HCT116 (cell line): ENCODE measurements around the gene MAP2K5. TPM values are rescaled to one million over a fixed set of nuclear protein-coding genes. Genes with fewer than 3 reads are reported as not detected.

ENCODE experiments used
- ATAC-seq: fragments of 200-7000 bp; cut with Tn5 transposase; 2 replicates; pipeline ENCODE4 v1.9.1; 2020; ENCODE audit warnings: mild to moderate bottlenecking, moderate library complexity
- BruUV-seq: library from RNA; stranded (reverse); fragments of 400-500 nt; replicated peaks from 2 replicates; lab custom pipeline; 2021; lab: Mats Ljungman, UMichigan
- CTCF ChIA-PET: fragments of 300-600 bp; sonication (Branson Sonifier 250); formaldehyde crosslinking; loops from one replicate; lab custom pipeline; 2021; ENCODE audit warnings: antibody characterized with exemption; lab: Charles Lee
- POLR2A ChIA-PET: fragments of 300-600, 350-600 bp; sonication (Branson Sonifier 250); formaldehyde crosslinking; loops from one replicate; lab custom pipeline; 2021; ENCODE audit warnings: antibody characterized with exemption; lab: Charles Lee
- RAD21 ChIA-PET, 2 experiments: fragments of 300-600 bp; sonication (Branson Sonifier 250); formaldehyde crosslinking; loops; one replicate each; lab custom pipeline; 2023; ENCODE audit warnings: low total read pairs in 2 of 2; ENCODE audit not compliant: uncharacterized antibody in 2 of 2, unreplicated experiment in 2 of 2, low non-redundant PET in 1 of 2; lab: Charles Lee
- DNase-seq: peaks from one replicate; pipeline ENCODE4 v3.0.0-alpha.2; 2010; ENCODE audit warnings: low read depth, low spot score
- H2AFZ ChIP-seq: fragments of 200-600 bp; shearing (Covaris generic), sonication (generic); 2 replicates; pipeline ENCODE4 v1.6.1; 2017; ENCODE audit warnings: low read depth, mixed run types, mixed read lengths, antibody characterized with exemption, low read length; ENCODE audit not compliant: poor library complexity, severe bottlenecking
- H3K27ac ChIP-seq: 2 replicates; pipeline ENCODE4 v1.5.1; 2012; ENCODE audit warnings: low read depth, low read length
- H3K27me3 ChIP-seq: fragments of 200-600 bp; sonication (generic); 2 replicates; pipeline ENCODE4 v1.6.1; 2016; ENCODE audit warnings: mixed run types, low read length, mixed read lengths; ENCODE audit not compliant: insufficient read depth
- H3K36me3 ChIP-seq, 2 experiments: fragments of 200-500 bp in 1 of 2; fragments of 200-600 bp in 1 of 2; sonication (Bioruptor generic) in 1 of 2; sonication (generic) in 1 of 2; 2 replicates each; pipeline versions ENCODE4 v1.5.1 to v1.6.1; 2014 to 2016; ENCODE audit warnings: low read length in 2 of 2, inconsistent platforms in 1 of 2, mixed read lengths in 1 of 2, mixed run types in 1 of 2; ENCODE audit not compliant: insufficient read depth in 2 of 2, control insufficient read depth in 1 of 2
- H3K4me1 ChIP-seq, 2 experiments: fragments of 200-600 bp in 1 of 2; sonication (generic) in 1 of 2; 2 replicates each; pipeline versions ENCODE4 v1.5.1 to v1.6.1; 2012 to 2017; ENCODE audit warnings: low read length in 2 of 2, inconsistent platforms in 1 of 2, mild to moderate bottlenecking in 1 of 2, mixed read lengths in 1 of 2, mixed run types in 1 of 2, moderate library complexity in 1 of 2; ENCODE audit not compliant: insufficient read depth in 2 of 2, control insufficient read depth in 1 of 2
- H3K4me2 ChIP-seq: fragments of 200-600 bp; sonication (generic); 2 replicates; pipeline ENCODE4 v1.6.1; 2017; ENCODE audit warnings: mixed run types, low read length, mixed read lengths
- H3K4me3 ChIP-seq, 2 experiments: fragments of 200-600 bp in 1 of 2; sonication (generic) in 1 of 2; replicated peaks in 1 of 2; 2 replicates each; pipeline ENCODE4 v1.5.1; 2011 to 2016; ENCODE audit warnings: low read length in 2 of 2, control low read depth in 1 of 2, low read depth in 1 of 2, mild to moderate bottlenecking in 1 of 2, mixed read lengths in 1 of 2, mixed run types in 1 of 2
- H3K79me2 ChIP-seq: fragments of 200-600 bp; sonication (generic); 2 replicates; pipeline ENCODE4 v1.6.1; 2017; ENCODE audit warnings: mild to moderate bottlenecking, mixed run types, low read length, moderate library complexity, mixed read lengths; ENCODE audit not compliant: insufficient read depth
- H3K9ac ChIP-seq: fragments of 200-600 bp; sonication (generic); 2 replicates; pipeline ENCODE4 v1.6.1; 2016; ENCODE audit warnings: low read length, mixed read lengths
- H3K9me2 ChIP-seq: fragments of 200-600 bp; sonication (generic), shearing (Covaris generic); 2 replicates; pipeline ENCODE4 v1.6.1; 2017; ENCODE audit warnings: mixed run types, mild to moderate bottlenecking, moderate library complexity; ENCODE audit not compliant: insufficient read depth
- H3K9me3 ChIP-seq, 2 experiments: fragments of 200-500 bp in 1 of 2; fragments of 200-600 bp in 1 of 2; sonication (Bioruptor generic) in 1 of 2; sonication (generic) in 1 of 2; 2 replicates each; pipeline ENCODE4 v1.6.1; 2014 to 2017; ENCODE audit warnings: low read length in 2 of 2, mixed read lengths in 2 of 2, inconsistent platforms in 1 of 2, low read depth in 1 of 2, mild to moderate bottlenecking in 1 of 2, mixed run types in 1 of 2, moderate library complexity in 1 of 2; ENCODE audit not compliant: control insufficient read depth in 1 of 2, insufficient read depth in 1 of 2
- H4K20me1 ChIP-seq: fragments of 200-600 bp; sonication (generic), shearing (Covaris generic); 2 replicates; pipeline ENCODE4 v1.6.1; 2017; ENCODE audit warnings: mixed run types, mild to moderate bottlenecking, moderate library complexity; ENCODE audit not compliant: insufficient read depth
- CEBPB ChIP-seq: IDR thresholded peaks from 2 replicates; pipeline ENCODE4 v1.6.1; 2012; ENCODE audit warnings: low read depth
- EGR1 ChIP-seq: IDR thresholded peaks from 2 replicates; pipeline ENCODE4 v1.6.1; 2012; ENCODE audit warnings: low read depth
- ELF1 ChIP-seq: IDR thresholded peaks from 2 replicates; pipeline ENCODE4 v1.6.1; 2012; ENCODE audit warnings: low read depth, borderline replicate concordance
- EZH2phosphoT487 ChIP-seq: fragments of 200-600 bp; IDR thresholded peaks from 2 replicates; pipeline ENCODE4 v1.6.1; 2018; ENCODE audit warnings: antibody characterized with exemption, borderline replicate concordance
- JUND ChIP-seq: IDR thresholded peaks from 2 replicates; pipeline ENCODE4 v1.6.1; 2012
- POLR2A ChIP-seq: IDR thresholded peaks from 2 replicates; pipeline ENCODE4 v1.7.0; 2011; ENCODE audit warnings: borderline replicate concordance; ENCODE audit not compliant: insufficient read depth, insufficient read length; ENCODE audit errors: extremely low read depth
- TCF7L2 ChIP-seq: IDR thresholded peaks from 2 replicates; pipeline ENCODE4 v1.7.0; 2011; ENCODE audit warnings: borderline replicate concordance, inconsistent platforms; ENCODE audit not compliant: insufficient read depth, insufficient read length; ENCODE audit errors: extremely low read depth
- ZBTB33 ChIP-seq: IDR thresholded peaks from 2 replicates; pipeline ENCODE4 v1.6.1; 2011; ENCODE audit warnings: mild to moderate bottlenecking, low read length, moderate library complexity; ENCODE audit not compliant: insufficient replicate concordance; ENCODE audit errors: extremely low read depth
- ZNF274 ChIP-seq: fragments of 200-500 bp; sonication (Bioruptor generic); IDR thresholded peaks from 2 replicates; pipeline ENCODE4 v1.6.1; 2014; ENCODE audit warnings: mild to moderate bottlenecking, low read depth, low read length, inconsistent platforms
- intact Hi-C: fragments of 100-400 bp; cut with micrococcal nuclease; formaldehyde crosslinking; loops from 2 replicates; pipeline ENCODE4 v1.10.0; 2022
- total RNA-seq: library from RNA; stranded (reverse); gene quantifications from one replicate; pipeline ENCODE4 v1.2.1, GENCODE V29; 2021; ENCODE audit not compliant: unreplicated experiment
- TF ChIP-seq, protein P1 (sequence below): IDR thresholded peaks from 2 replicates; pipeline ENCODE4 v1.6.1; 2012; ENCODE audit warnings: low read depth
- TF ChIP-seq, protein P2 (sequence below), 3 experiments: fragments of 200-600 bp in 1 of 3; sonication (generic) in 1 of 3; IDR thresholded peaks in 2 of 3; conservative IDR thresholded peaks in 1 of 3; 2 replicates each; pipeline ENCODE4 v1.5.1; 2012 to 2017; ENCODE audit warnings: low read depth in 2 of 3, low read length in 2 of 3, antibody characterized with exemption in 1 of 3, borderline replicate concordance in 1 of 3, control low read depth in 1 of 3, mild to moderate bottlenecking in 1 of 3, mixed read lengths in 1 of 3, mixed run types in 1 of 3, moderate library complexity in 1 of 3; ENCODE audit not compliant: insufficient read depth in 1 of 3

The MAP2K5 gene
- total RNA-seq, 1 experiment from 2014 or later = 15.6 TPM

GRCh38 chr15:67548862-67549651 lies 6.6 kb downstream of the MAP2K5 start:
- TF ChIP-seq POLR2A (no peak), ELF1 (no peak), CEBPB (no peak), TCF7L2 (no peak), ZNF274 (no peak)
- BruUV-seq = no TSS peak
- H3K4me1 ChIP-seq = no peaks in the 10 kb centered on the region
- RAD21 ChIA-PET = no interaction called here
- no peak overlapping the region for H3K4me2 ChIP-seq
- H3K9me2 ChIP-seq = no peaks in the 10 kb centered on the region
- CTCF ChIA-PET = no interaction called here
- H3K27me3 ChIP-seq = no peaks in the 10 kb centered on the region
- intact Hi-C loops = no loop called here
- no peak overlapping the region for H3K27ac ChIP-seq
- H3K9ac ChIP-seq = no peak overlapping the region
- no peak overlapping the region for H2AFZ ChIP-seq
- H3K79me2 ChIP-seq = no peaks in the 10 kb centered on the region
- H3K9me3 ChIP-seq = no peaks in the 10 kb centered on the region
- POLR2A ChIA-PET = no interaction called here
- no peak overlapping the region for H3K4me3 ChIP-seq
- ATAC-seq = no peak
- no peaks in the 10 kb centered on the region for H3K36me3 ChIP-seq
- DNase-seq = no peak
- H4K20me1 ChIP-seq = no peaks in the 10 kb centered on the region

DNA sequence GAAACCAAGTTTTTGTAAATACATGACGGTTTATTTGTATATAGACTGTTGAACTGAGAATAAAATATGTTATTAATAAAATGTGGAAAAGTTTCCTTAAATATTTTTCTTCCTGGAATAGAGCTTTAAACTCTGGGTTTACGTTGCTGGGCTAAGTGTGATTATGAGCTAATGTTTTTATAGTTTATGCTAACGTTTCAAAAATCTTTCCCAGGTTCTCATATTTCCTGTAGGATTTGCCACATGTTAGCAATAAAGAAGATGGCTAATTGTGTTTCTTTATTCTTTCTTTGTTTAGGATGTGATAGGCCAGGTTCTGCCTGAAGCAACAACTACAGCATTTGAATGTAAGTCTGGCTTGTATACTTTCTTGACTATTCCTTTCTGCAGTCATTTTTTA lies 7.2 kb downstream of the MAP2K5 start:
- intact Hi-C loops = no loop called here
- Histone ChIP-seq H3K4me3 (no peak overlapping the region), H3K79me2 (no peaks in the 10 kb centered on the region), H3K9ac (no peak overlapping the region), H3K27me3 (no peaks in the 10 kb centered on the region), H3K4me1 (no peaks in the 10 kb centered on the region), H3K9me3 (no peaks in the 10 kb centered on the region), H4K20me1 (no peaks in the 10 kb centered on the region), H3K27ac (no peak overlapping the region), H2AFZ (no peak overlapping the region)
- DNase-seq (no peak), ATAC-seq (no peak)
- TF ChIP-seq, protein P1, sequence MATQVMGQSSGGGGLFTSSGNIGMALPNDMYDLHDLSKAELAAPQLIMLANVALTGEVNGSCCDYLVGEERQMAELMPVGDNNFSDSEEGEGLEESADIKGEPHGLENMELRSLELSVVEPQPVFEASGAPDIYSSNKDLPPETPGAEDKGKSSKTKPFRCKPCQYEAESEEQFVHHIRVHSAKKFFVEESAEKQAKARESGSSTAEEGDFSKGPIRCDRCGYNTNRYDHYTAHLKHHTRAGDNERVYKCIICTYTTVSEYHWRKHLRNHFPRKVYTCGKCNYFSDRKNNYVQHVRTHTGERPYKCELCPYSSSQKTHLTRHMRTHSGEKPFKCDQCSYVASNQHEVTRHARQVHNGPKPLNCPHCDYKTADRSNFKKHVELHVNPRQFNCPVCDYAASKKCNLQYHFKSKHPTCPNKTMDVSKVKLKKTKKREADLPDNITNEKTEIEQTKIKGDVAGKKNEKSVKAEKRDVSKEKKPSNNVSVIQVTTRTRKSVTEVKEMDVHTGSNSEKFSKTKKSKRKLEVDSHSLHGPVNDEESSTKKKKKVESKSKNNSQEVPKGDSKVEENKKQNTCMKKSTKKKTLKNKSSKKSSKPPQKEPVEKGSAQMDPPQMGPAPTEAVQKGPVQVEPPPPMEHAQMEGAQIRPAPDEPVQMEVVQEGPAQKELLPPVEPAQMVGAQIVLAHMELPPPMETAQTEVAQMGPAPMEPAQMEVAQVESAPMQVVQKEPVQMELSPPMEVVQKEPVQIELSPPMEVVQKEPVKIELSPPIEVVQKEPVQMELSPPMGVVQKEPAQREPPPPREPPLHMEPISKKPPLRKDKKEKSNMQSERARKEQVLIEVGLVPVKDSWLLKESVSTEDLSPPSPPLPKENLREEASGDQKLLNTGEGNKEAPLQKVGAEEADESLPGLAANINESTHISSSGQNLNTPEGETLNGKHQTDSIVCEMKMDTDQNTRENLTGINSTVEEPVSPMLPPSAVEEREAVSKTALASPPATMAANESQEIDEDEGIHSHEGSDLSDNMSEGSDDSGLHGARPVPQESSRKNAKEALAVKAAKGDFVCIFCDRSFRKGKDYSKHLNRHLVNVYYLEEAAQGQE = no peak
- TF ChIP-seq ZBTB33 (no peak), ELF1 (no peak), EZH2phosphoT487 (no peak), JUND (no peak), EGR1 (no peak), TCF7L2 (no peak)
- TF ChIP-seq, protein P2, sequence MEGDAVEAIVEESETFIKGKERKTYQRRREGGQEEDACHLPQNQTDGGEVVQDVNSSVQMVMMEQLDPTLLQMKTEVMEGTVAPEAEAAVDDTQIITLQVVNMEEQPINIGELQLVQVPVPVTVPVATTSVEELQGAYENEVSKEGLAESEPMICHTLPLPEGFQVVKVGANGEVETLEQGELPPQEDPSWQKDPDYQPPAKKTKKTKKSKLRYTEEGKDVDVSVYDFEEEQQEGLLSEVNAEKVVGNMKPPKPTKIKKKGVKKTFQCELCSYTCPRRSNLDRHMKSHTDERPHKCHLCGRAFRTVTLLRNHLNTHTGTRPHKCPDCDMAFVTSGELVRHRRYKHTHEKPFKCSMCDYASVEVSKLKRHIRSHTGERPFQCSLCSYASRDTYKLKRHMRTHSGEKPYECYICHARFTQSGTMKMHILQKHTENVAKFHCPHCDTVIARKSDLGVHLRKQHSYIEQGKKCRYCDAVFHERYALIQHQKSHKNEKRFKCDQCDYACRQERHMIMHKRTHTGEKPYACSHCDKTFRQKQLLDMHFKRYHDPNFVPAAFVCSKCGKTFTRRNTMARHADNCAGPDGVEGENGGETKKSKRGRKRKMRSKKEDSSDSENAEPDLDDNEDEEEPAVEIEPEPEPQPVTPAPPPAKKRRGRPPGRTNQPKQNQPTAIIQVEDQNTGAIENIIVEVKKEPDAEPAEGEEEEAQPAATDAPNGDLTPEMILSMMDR (IDR thresholded peaks at IDR 0.05 in 2 of 3, conservative IDR thresholded peaks at IDR 0.05 in 1 of 3; ENCODE audit: borderline replicate concordance in 1 of 3, insufficient read depth in 1 of 3, low read depth in 2 of 3, low read length in 2 of 3) = no peak
- TF ChIP-seq, all 23 proteins: peak for 0
- POLR2A ChIA-PET = no interaction called here
- H3K36me3 ChIP-seq = no peaks in the 10 kb centered on the region
- no TSS peak for BruUV-seq
- CTCF ChIA-PET = no interaction called here
- H3K4me2 ChIP-seq = no peak overlapping the region
- no peaks in the 10 kb centered on the region for H3K9me2 ChIP-seq
- RAD21 ChIA-PET = no interaction called here
